GM21528 (cell line): ENCODE data around the gene TMEM94.

ENCODE experiments used
- ATAC-seq: cut with Tn5 transposase; IDR thresholded peaks from one replicate; pipeline ENCODE4 v1.9.1; 2021; ENCODE audit warnings: mild to moderate bottlenecking, moderate library complexity; ENCODE audit not compliant: unreplicated experiment, low FRiP score

The TMEM94 gene

GRCh38 chr17:75547091-75547490, 90.7 kb downstream of the TMEM94 start:
- ATAC-seq: no peak

DNA sequence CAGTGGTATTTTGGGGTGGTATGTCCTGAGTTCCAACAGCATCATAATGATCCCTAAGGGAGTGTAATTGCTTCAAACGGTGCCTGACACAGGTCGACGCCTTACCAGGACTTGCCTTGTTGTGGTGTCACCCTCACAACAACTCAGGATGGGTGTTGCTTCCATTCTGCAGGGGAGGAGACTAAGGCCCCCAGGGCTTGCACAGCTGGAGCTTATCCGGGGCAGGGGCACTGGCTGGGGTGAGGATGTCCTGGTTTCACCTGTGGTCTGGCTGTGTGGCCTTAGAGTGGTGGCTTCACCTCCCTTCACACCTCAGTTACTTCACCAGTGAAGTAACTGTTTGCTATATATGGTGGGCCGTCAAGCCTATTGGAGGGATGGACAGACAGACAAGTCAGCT, 92.4 kb downstream of the TMEM94 start:
- ATAC-seq: no peak
